Osteoblast (primary cell): ENCODE measurements around the gene TMEM134. TPM values are rescaled to one million over a fixed set of nuclear protein-coding genes. Genes with fewer than 3 reads are reported as not detected.

Experiments used
- DNase-seq: peaks from one replicate; pipeline ENCODE4 v3.0.0; 2011; ENCODE audit warnings: low spot score, mixed read lengths; ENCODE audit not compliant: insufficient read length; ENCODE audit errors: missing footprints
- H2AFZ ChIP-seq: 2 replicates; pipeline ENCODE4 v1.6.0; 2011; ENCODE audit warnings: mild to moderate bottlenecking, low read length
- H3K27ac ChIP-seq: 2 replicates; pipeline ENCODE4 v1.5.1; 2011; ENCODE audit warnings: mild to moderate bottlenecking, low read depth, low read length, moderate library complexity
- H3K27me3 ChIP-seq: 2 replicates; pipeline ENCODE4 v1.6.0; 2012; ENCODE audit warnings: mild to moderate bottlenecking, control low read depth, inconsistent platforms, low read length, moderate library complexity; ENCODE audit not compliant: insufficient read depth
- H3K36me3 ChIP-seq: 2 replicates; pipeline ENCODE4 v1.5.1; 2011; ENCODE audit warnings: mild to moderate bottlenecking, low read length, control low read depth, moderate library complexity; ENCODE audit not compliant: insufficient read depth
- H3K4me1 ChIP-seq: 2 replicates; pipeline ENCODE4 v1.5.1; 2011; ENCODE audit warnings: mild to moderate bottlenecking, low read length, control low read depth, moderate library complexity; ENCODE audit not compliant: insufficient read depth
- H3K4me2 ChIP-seq: 2 replicates; pipeline ENCODE4 v1.6.0; 2011; ENCODE audit warnings: mild to moderate bottlenecking, low read length; ENCODE audit not compliant: insufficient read depth
- H3K4me3 ChIP-seq: fragments of 200-600 bp; sonication (generic); 3 replicates; pipeline ENCODE4 v1.5.1; 2012; ENCODE audit warnings: mild to moderate bottlenecking, low read length, inconsistent platforms; ENCODE audit not compliant: insufficient read depth
- H3K79me2 ChIP-seq: 2 replicates; pipeline ENCODE4 v1.6.0; 2012; ENCODE audit warnings: mild to moderate bottlenecking, low read length, control low read depth, inconsistent platforms; ENCODE audit not compliant: insufficient read depth
- H3K9me3 ChIP-seq: 2 replicates; pipeline ENCODE4 v1.5.1; 2011; ENCODE audit warnings: low read depth, low read length, control low read depth
- H4K20me1 ChIP-seq: 2 replicates; pipeline ENCODE4 v1.6.0; 2012; ENCODE audit warnings: mild to moderate bottlenecking, low read length, control low read depth; ENCODE audit not compliant: insufficient read depth
- total RNA-seq: library from RNA; depleted of rRNA; stranded (reverse); fragments of >200 nt; gene quantifications from 2 replicates; pipeline ENCODE4 v1.2.3, GENCODE V29; 2012
- TF ChIP-seq, protein P1 (sequence below): IDR thresholded peaks from 2 replicates; pipeline ENCODE4 v1.5.1; 2011; ENCODE audit warnings: mild to moderate bottlenecking, low read depth, low read length, moderate library complexity; ENCODE audit errors: extremely low read depth

The TMEM134 gene
- total RNA-seq, 1 donor: 29.3 TPM

DNA sequence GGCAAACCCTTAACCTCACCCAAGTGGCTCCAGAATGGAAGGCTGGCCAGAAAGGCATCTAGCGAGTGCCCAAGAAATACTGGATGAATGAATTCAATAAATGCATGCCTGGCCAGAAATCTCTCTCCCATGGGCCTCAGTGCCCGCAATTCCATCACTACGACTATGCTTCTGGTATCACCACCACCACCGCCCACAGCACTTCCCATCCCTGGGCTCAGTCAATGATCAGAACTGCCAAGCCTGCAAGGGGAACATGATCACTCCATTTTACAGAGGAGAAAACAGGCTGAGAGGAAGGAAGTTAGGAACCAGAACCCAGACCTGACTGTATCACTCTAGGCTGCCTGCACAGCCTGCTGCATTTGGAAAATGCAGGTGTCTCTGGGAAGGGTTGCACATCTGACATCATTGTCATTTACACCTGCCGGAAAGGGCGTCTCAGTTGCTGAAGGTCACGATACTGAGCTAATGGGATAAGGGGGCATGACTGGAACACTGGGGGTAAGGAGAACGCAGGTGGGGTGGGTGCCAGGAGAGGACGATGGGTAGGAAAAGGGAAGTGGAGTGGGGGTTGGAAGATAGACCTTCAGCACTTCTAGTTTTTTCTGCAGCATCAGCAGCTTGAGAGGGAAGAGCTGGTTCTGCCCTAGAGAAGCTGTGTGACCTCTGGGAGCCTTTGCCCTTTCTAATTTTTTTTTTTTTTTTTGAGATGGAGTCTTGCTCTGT is 19.8 kb downstream of the TMEM134 start:
- H2AFZ ChIP-seq: no peak overlapping the region
- no peak overlapping the region for H3K4me2 ChIP-seq
- H3K4me1 ChIP-seq: no peaks in the 10 kb centered on the region
- DNase-seq: peak; percentile 89
- H3K27ac ChIP-seq: no peak overlapping the region
- TF ChIP-seq, protein P1, sequence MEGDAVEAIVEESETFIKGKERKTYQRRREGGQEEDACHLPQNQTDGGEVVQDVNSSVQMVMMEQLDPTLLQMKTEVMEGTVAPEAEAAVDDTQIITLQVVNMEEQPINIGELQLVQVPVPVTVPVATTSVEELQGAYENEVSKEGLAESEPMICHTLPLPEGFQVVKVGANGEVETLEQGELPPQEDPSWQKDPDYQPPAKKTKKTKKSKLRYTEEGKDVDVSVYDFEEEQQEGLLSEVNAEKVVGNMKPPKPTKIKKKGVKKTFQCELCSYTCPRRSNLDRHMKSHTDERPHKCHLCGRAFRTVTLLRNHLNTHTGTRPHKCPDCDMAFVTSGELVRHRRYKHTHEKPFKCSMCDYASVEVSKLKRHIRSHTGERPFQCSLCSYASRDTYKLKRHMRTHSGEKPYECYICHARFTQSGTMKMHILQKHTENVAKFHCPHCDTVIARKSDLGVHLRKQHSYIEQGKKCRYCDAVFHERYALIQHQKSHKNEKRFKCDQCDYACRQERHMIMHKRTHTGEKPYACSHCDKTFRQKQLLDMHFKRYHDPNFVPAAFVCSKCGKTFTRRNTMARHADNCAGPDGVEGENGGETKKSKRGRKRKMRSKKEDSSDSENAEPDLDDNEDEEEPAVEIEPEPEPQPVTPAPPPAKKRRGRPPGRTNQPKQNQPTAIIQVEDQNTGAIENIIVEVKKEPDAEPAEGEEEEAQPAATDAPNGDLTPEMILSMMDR: no peak
- H3K79me2 ChIP-seq: no peaks in the 10 kb centered on the region
- H3K27me3 ChIP-seq: peaks cover 3% of the 10 kb centered on the region
- no peaks in the 10 kb centered on the region for H3K9me3 ChIP-seq
- no peaks in the 10 kb centered on the region for H3K36me3 ChIP-seq
- H4K20me1 ChIP-seq: no peaks in the 10 kb centered on the region
- H3K4me3 ChIP-seq: no peak overlapping the region

DNA sequence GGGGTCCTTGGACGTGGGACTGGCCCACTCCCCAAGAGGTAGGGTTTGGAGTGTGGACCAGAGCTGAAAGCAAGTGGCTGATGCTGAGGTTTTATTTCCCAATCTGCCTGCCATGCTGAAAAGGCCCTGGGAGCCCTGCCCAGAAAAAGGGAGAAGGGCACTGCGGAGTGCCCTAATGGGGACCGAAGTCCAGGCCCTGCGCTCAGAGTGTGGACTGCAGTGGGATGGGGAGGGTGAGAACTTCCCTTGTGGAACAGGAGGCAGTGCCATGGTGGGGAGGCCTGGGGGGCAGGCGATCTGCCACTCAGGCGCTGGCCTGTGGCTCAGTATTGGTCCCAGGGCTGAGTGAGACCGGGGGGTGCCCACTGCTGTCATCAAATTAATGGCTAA is 20.8 kb downstream of the TMEM134 start:
- H3K36me3 ChIP-seq: no peaks in the 10 kb centered on the region
- no peak overlapping the region for H3K27ac ChIP-seq
- H3K4me3 ChIP-seq: no peak overlapping the region

DNA sequence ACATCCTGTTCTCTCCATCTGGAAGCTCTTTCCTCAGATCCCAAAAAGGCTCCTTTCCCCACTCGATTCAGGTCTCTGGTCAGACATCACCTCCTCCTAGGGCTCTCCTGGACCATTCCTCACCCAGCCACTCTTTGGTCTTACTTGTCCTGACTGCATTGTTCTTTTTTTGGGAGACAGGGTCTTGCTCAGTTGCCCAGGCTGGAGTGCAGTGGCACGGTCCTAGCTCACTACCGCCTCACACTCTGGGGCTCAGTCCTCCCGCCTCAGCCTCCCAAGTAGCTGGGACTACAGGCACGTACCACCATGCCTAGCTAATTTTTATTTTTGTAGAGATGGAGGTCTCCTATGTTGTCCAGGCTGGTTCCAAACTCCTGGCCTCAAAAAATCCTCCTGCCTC is 23.5 kb downstream of the TMEM134 start:
- no peak overlapping the region for H3K4me2 ChIP-seq
- peaks cover 3% of the 10 kb centered on the region for H3K27me3 ChIP-seq
- H3K36me3 ChIP-seq: peaks cover 6% of the 10 kb centered on the region
- no peak overlapping the region for H3K27ac ChIP-seq
- peaks cover 6% of the 10 kb centered on the region for H4K20me1 ChIP-seq
- DNase-seq: no peak
- H3K4me1 ChIP-seq: peaks cover 7% of the 10 kb centered on the region
- TF ChIP-seq, protein P1: no peak
- H3K4me3 ChIP-seq: no peak overlapping the region
- no peak overlapping the region for H2AFZ ChIP-seq
- H3K9me3 ChIP-seq: no peaks in the 10 kb centered on the region
- H3K79me2 ChIP-seq: peaks cover 18% of the 10 kb centered on the region

More for the DNA sequence above, 20.8 kb downstream of the TMEM134 start:
- Histone ChIP-seq H3K9me3 (no peaks in the 10 kb centered on the region), H3K4me2 (no peak overlapping the region), H4K20me1 (no peaks in the 10 kb centered on the region), H3K27me3 (peaks cover 3% of the 10 kb centered on the region), H2AFZ (no peak overlapping the region), H3K4me1 (no peaks in the 10 kb centered on the region), H3K79me2 (no peaks in the 10 kb centered on the region)
- TF ChIP-seq, protein P1: no peak
- DNase-seq: peak; percentile 47

DNA sequence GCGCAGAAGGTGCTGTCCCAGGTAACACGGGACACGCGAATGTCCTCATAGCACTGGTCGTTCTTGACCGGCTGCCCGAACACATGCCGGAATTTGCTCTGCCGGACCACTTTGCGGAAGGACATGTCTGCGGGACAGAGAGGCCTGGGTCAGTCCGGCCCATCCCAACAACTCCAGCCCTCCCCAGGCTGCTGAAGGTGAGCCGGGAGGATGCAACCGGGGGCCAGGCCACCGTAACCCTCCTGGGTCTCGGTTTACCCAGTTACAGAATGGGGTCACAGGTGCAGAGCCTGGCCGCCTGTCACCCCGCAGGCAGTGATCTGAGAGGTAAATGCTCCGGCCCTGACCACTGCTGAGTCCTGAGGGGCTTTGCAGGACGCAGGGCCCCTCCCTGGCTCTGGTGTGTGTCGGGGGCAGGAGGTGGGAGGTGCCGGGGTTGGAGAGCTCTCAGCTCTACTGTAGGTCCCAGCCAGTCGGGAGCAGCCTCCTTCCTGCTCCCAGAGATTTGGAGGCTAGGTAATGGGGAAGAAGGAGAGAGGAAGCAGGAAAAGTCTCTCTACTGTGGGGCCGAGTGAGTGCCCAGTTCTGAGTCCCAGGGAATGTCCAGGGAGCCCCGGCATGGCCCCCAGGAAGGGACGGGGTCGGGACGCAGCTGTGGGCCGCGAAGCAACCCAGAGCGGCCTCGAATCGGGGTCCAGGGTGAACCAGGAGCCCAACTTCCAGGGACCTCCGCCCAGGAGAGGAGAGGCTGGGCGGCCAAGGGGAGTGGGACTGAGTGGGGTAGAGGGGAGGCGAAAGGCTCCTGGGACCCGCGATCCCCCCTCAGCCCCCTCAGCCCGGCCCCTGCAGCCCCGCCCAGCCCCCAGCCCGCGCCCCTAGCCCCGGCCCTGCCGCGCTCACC is 26.3 kb downstream of the TMEM134 start:
- Histone ChIP-seq H3K27ac (peak overlapping the region; percentile 65), H3K79me2 (peaks cover 18% of the 10 kb centered on the region), H3K27me3 (no peaks in the 10 kb centered on the region), H4K20me1 (peaks cover 10% of the 10 kb centered on the region), H3K4me2 (peak overlapping the region; percentile 86), H3K36me3 (peaks cover 13% of the 10 kb centered on the region), H3K4me3 (peak overlapping the region; percentile 92), H2AFZ (no peak overlapping the region), H3K9me3 (no peaks in the 10 kb centered on the region), H3K4me1 (peaks cover 7% of the 10 kb centered on the region)
- TF ChIP-seq, protein P1: no peak
- DNase-seq: peak; percentile 96
